ENCODE data around the gene MAIP1. TPM values are rescaled to one million over a fixed set of nuclear protein-coding genes. Genes with fewer than 3 reads are reported as not detected.

MAIP1 gene
- total RNA-seq, 1 experiment from 2014 or later, result 32.3 TPM

DNA sequence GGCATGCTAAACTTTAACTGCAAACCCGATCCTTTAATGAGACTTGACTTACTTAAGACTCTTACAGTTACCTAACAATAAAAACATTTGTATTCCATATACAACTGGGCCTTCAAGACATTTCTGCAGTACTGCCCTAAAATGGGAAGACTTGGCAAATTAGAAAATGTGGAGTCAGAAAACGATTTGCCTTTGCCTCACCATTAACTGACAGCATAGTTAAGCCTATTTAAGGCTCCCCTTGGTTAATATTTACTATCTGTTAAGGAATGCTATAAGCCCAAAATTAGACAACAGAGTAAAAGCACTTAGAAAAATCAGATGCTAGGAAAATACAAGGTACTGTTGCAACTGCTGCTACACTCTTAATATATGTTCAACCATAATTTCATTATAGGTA, 18.8 kb upstream of the MAIP1 start:
- Mint-ChIP-seq H3K4me1 (no peaks in the 10 kb centered on the region), H3K27me3 (ENCODE audit: low read depth) (no peaks in the 10 kb centered on the region), H3K36me3 (ENCODE audit: insufficient read depth in 1 of 3, low read depth in 3 of 3) (peaks cover 17 to 60% (median 45%) of the 10 kb centered on the region in 3 experiments; a peak in 6 of 7 replicates), H3K9me3 (no peaks in the 10 kb centered on the region), H3K27ac (no peak overlapping the region), H3K4me3 (no peak overlapping the region)
- Histone ChIP-seq H3T11ph (ENCODE audit: low read length) (no peak overlapping the region), H3K23me2 (ENCODE audit: insufficient read length, low read depth, low read length, poor library complexity, severe bottlenecking) (no peaks in the 10 kb centered on the region), H2BK15ac (ENCODE audit: low read depth, low read length) (no peak overlapping the region), H3K56ac (ENCODE audit: insufficient read length, low read depth, low read length) (no peak overlapping the region), H4K8ac (replicated peaks; ENCODE audit: insufficient read length, low read depth, low read length) (no peak overlapping the region), H2BK12ac (ENCODE audit: insufficient read length, low read depth, low read length) (no peak overlapping the region), H3K4me1 (ENCODE audit: insufficient read depth, low read length) (no peaks in the 10 kb centered on the region), H3K79me2 (ENCODE audit: insufficient read depth, low read length) (no peaks in the 10 kb centered on the region), H4K91ac (ENCODE audit: insufficient read length, low read depth, low read length) (no peak overlapping the region), H2AFZ (ENCODE audit: low read length) (no peak overlapping the region), H3K79me1 (ENCODE audit: insufficient read depth, low read depth, low read length, poor library complexity, severe bottlenecking) (no peaks in the 10 kb centered on the region), H3K9me3 (ENCODE audit: control insufficient read depth, low read depth, low read length) (no peaks in the 10 kb centered on the region), H2BK120ac (ENCODE audit: low read depth, low read length, poor library complexity, severe bottlenecking) (no peak overlapping the region), H3K9ac (ENCODE audit: extremely low read depth, insufficient read length, low read length) (no peak overlapping the region), H2BK5ac (ENCODE audit: insufficient read length, low read length) (no peak overlapping the region), H3K14ac (ENCODE audit: insufficient read depth, low read length) (no peak overlapping the region), H4K5ac (ENCODE audit: insufficient read length, low read depth, low read length) (no peak overlapping the region), H3K4me2 (ENCODE audit: insufficient read depth, insufficient read length, low read length) (no peak overlapping the region), H3K23ac (ENCODE audit: insufficient read length, low read depth, low read length) (no peak overlapping the region), H2AK5ac (ENCODE audit: insufficient read length, low read length) (no peak overlapping the region), H4K20me1 (ENCODE audit: control insufficient read depth, insufficient read depth, insufficient read length) (no peaks in the 10 kb centered on the region), H3K4ac (ENCODE audit: low read depth, low read length) (no peak overlapping the region), H3K27me3 (ENCODE audit: insufficient read depth, low read length) (no peaks in the 10 kb centered on the region), H3K27ac (ENCODE audit: insufficient read length, low read depth, low read length) (no peak overlapping the region), H2BK20ac (ENCODE audit: low read depth, low read length, poor library complexity, severe bottlenecking) (no peak overlapping the region), H3K18ac (ENCODE audit: insufficient read length, low read depth, low read length) (no peak overlapping the region)
- TF ChIP-seq, protein P1, sequence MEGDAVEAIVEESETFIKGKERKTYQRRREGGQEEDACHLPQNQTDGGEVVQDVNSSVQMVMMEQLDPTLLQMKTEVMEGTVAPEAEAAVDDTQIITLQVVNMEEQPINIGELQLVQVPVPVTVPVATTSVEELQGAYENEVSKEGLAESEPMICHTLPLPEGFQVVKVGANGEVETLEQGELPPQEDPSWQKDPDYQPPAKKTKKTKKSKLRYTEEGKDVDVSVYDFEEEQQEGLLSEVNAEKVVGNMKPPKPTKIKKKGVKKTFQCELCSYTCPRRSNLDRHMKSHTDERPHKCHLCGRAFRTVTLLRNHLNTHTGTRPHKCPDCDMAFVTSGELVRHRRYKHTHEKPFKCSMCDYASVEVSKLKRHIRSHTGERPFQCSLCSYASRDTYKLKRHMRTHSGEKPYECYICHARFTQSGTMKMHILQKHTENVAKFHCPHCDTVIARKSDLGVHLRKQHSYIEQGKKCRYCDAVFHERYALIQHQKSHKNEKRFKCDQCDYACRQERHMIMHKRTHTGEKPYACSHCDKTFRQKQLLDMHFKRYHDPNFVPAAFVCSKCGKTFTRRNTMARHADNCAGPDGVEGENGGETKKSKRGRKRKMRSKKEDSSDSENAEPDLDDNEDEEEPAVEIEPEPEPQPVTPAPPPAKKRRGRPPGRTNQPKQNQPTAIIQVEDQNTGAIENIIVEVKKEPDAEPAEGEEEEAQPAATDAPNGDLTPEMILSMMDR (conservative IDR thresholded peaks at IDR 0.05), result no peak
- no CpG with 5 or more reads among the region's 2 CpGs for WGBS (ENCODE audit: extremely low coverage, insufficient read length, low lambda C conversion rate)
- DNase-seq, result no peak
